ENCODE data around the gene RPS21. TPM values are rescaled to one million over a fixed set of nuclear protein-coding genes. Genes with fewer than 3 reads are reported as not detected.

RPS21 gene
- total RNA-seq, 1 donor from 2014 or later: 1,629 TPM

DNA sequence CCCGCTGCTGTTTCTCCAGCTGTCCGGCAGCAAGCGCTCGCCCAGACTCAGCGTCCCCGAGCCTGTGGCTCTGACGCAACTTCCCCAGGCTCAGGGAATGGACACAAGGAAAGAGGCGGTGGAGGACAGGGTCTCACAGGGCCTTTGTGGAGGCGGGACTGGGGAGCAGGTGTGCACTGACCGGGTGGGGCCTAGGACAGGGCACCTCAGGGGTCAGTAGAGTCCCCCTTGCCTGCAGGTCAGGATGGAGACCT lies 39.8 kb upstream of the RPS21 start:
- H3K27me3 Mint-ChIP-seq (ENCODE audit: insufficient read depth, low read depth): peaks cover 6% of the 10 kb centered on the region
- Histone ChIP-seq H3K79me2 (ENCODE audit: low read depth) (no peaks in the 10 kb centered on the region), H3K4me3 (no peak overlapping the region), H3K9me3 (ENCODE audit: low read depth) (no peaks in the 10 kb centered on the region), H3K27me3 (no peaks in the 10 kb centered on the region), H4K20me1 (ENCODE audit: low read depth) (no peaks in the 10 kb centered on the region), H3K9ac (no peak overlapping the region), H3K4me2 (no peak overlapping the region), H3K36me3 (no peaks in the 10 kb centered on the region), H3F3A (ENCODE audit: low read depth) (no peaks in the 10 kb centered on the region), H2AFZ (replicated peaks) (no peak overlapping the region), H3K27ac (no peak overlapping the region), H3K4me1 (no peaks in the 10 kb centered on the region)
- peaks cover 13% of the 10 kb centered on the region for H3K36me3 Mint-ChIP-seq
- H3K9me3 Mint-ChIP-seq: peaks cover 7% of the 10 kb centered on the region
- no peak for TF ChIP-seq EZH2 (IDR thresholded peaks at IDR 0.05)
- TF ChIP-seq EZH2phosphoT487 (IDR thresholded peaks at IDR 0.05): no peak
- TF ChIP-seq, protein P1, sequence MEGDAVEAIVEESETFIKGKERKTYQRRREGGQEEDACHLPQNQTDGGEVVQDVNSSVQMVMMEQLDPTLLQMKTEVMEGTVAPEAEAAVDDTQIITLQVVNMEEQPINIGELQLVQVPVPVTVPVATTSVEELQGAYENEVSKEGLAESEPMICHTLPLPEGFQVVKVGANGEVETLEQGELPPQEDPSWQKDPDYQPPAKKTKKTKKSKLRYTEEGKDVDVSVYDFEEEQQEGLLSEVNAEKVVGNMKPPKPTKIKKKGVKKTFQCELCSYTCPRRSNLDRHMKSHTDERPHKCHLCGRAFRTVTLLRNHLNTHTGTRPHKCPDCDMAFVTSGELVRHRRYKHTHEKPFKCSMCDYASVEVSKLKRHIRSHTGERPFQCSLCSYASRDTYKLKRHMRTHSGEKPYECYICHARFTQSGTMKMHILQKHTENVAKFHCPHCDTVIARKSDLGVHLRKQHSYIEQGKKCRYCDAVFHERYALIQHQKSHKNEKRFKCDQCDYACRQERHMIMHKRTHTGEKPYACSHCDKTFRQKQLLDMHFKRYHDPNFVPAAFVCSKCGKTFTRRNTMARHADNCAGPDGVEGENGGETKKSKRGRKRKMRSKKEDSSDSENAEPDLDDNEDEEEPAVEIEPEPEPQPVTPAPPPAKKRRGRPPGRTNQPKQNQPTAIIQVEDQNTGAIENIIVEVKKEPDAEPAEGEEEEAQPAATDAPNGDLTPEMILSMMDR (IDR thresholded peaks at IDR 0.05): no peak
- no peaks in the 10 kb centered on the region for H3K4me1 Mint-ChIP-seq
- no peak overlapping the region for H3K27ac Mint-ChIP-seq
- no peak for DNase-seq (ENCODE audit: low spot score)
- no peak overlapping the region for H3K4me3 Mint-ChIP-seq

DNA sequence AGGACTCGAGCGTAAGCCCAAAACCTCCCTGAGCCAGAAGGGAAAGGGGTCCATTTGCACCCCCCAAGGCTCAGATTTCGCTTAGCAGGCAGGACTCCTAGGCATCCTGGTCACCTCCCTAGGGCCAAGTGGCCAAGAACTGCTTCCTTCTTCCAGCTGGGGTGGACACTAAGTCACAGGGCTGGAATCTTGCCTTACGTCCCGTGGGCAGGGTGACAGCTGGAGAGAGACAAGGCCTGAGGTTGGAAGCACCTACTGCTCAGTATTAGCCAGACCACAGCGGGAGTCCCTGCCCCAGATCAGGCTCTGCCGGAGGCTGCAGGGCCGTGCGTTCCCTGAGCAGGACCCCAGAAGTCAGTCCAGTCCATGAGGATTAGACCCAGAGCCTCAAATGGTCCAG lies 39.5 kb upstream of the RPS21 start:
- no peak for TF ChIP-seq EZH2phosphoT487 (IDR thresholded peaks at IDR 0.05)
- H3K4me1 Mint-ChIP-seq: no peaks in the 10 kb centered on the region
- peaks cover 7% of the 10 kb centered on the region for H3K9me3 Mint-ChIP-seq
- Histone ChIP-seq H3F3A (ENCODE audit: low read depth) (no peaks in the 10 kb centered on the region), H3K36me3 (no peaks in the 10 kb centered on the region), H3K4me2 (no peak overlapping the region), H3K27ac (no peak overlapping the region), H2AFZ (replicated peaks) (no peak overlapping the region), H3K4me3 (no peak overlapping the region), H3K4me1 (no peaks in the 10 kb centered on the region), H3K9ac (no peak overlapping the region), H3K79me2 (ENCODE audit: low read depth) (no peaks in the 10 kb centered on the region), H4K20me1 (ENCODE audit: low read depth) (no peaks in the 10 kb centered on the region), H3K27me3 (no peaks in the 10 kb centered on the region), H3K9me3 (ENCODE audit: low read depth) (no peaks in the 10 kb centered on the region)
- H3K4me3 Mint-ChIP-seq: no peak overlapping the region
- H3K27ac Mint-ChIP-seq: no peak overlapping the region
- H3K27me3 Mint-ChIP-seq (ENCODE audit: insufficient read depth, low read depth): peaks cover 6% of the 10 kb centered on the region
- DNase-seq (ENCODE audit: low spot score): no peak
- H3K36me3 Mint-ChIP-seq: peaks cover 13% of the 10 kb centered on the region

DNA sequence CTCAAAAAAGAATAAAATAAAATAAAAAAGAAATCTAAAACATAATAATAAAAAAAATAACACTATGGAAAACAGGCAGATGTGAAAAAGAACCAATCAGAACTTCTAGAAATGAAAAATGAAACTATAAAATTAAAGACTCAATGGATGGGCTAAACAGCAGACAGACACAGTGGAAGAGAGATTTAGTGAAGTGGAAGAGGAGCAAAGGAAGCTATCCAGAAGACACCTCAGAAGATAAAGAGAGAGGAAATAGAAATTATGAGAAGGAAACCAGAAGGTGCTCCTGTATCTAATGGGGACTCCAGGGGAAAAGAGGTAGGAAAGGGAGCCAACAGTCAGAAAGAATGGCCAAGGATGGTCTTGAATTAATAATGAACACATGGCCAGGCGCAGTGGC lies 38.3 kb upstream of the RPS21 start:
- peaks cover 13% of the 10 kb centered on the region for H3K36me3 Mint-ChIP-seq
- Histone ChIP-seq H4K20me1 (ENCODE audit: low read depth) (peaks cover 2% of the 10 kb centered on the region), H2AFZ (replicated peaks) (no peak overlapping the region), H3K27ac (no peak overlapping the region), H3K9me3 (ENCODE audit: low read depth) (no peaks in the 10 kb centered on the region), H3K9ac (no peak overlapping the region), H3K4me2 (no peak overlapping the region), H3K36me3 (no peaks in the 10 kb centered on the region), H3F3A (ENCODE audit: low read depth) (no peaks in the 10 kb centered on the region), H3K79me2 (ENCODE audit: low read depth) (no peaks in the 10 kb centered on the region), H3K27me3 (no peaks in the 10 kb centered on the region), H3K4me1 (no peaks in the 10 kb centered on the region), H3K4me3 (no peak overlapping the region)
- no peak overlapping the region for H3K27ac Mint-ChIP-seq
- peaks cover 7% of the 10 kb centered on the region for H3K9me3 Mint-ChIP-seq
- no peak for TF ChIP-seq EZH2phosphoT487 (IDR thresholded peaks at IDR 0.05)
- TF ChIP-seq EZH2 (IDR thresholded peaks at IDR 0.05): no peak
- TF ChIP-seq, protein P1 (IDR thresholded peaks at IDR 0.05): no peak
- peaks cover 6% of the 10 kb centered on the region for H3K27me3 Mint-ChIP-seq (ENCODE audit: insufficient read depth, low read depth)
- no peaks in the 10 kb centered on the region for H3K4me1 Mint-ChIP-seq
- no peak overlapping the region for H3K4me3 Mint-ChIP-seq
- DNase-seq (ENCODE audit: low spot score): no peak

DNA sequence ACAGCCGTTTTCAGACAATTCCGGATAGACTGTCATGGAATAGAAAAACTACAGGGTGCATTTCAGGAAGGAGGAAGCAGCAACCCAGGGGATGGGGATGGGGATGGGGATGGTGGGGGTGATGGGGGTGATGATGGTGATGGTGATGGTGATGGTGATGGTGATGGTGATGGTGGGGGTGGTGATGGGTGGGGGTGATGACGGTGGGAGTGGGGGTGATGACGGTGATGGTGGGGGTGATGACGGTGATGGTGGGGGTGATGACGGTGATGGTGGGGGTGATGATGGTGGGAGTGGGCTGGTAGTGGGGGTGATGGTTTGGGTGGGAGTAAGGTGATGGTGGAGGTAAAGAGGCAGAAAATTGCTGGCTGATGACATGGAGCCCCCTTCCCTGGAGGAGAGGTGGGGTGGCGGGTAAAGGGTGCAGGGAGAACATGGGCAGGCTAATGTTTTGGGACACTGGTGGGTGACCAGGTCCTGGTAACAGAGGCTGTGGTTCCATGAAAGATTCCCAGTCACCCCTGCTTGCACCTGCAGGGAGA lies 37.3 kb upstream of the RPS21 start:
- peaks cover 5% of the 10 kb centered on the region for H3K4me1 ChIP-seq
- peaks cover 13% of the 10 kb centered on the region for H3K36me3 Mint-ChIP-seq
- DNase-seq (ENCODE audit: low spot score): no peak

More for the DNA sequence above, 37.3 kb upstream of the RPS21 start:
- no peaks in the 10 kb centered on the region for H3K27me3 ChIP-seq
- no peaks in the 10 kb centered on the region for H3K4me1 Mint-ChIP-seq
- no peak overlapping the region for H3K4me3 ChIP-seq
- H3K27ac ChIP-seq: no peak overlapping the region
- H3K9me3 ChIP-seq (ENCODE audit: low read depth): no peaks in the 10 kb centered on the region
- H3K27me3 Mint-ChIP-seq (ENCODE audit: insufficient read depth, low read depth): peaks cover 6% of the 10 kb centered on the region
- no peak overlapping the region for H2AFZ ChIP-seq (replicated peaks)
- no peak overlapping the region for H3K4me2 ChIP-seq
- H3K79me2 ChIP-seq (ENCODE audit: low read depth): peaks cover 4% of the 10 kb centered on the region
- H3K9me3 Mint-ChIP-seq: peaks cover 7% of the 10 kb centered on the region
- H4K20me1 ChIP-seq (ENCODE audit: low read depth): peaks cover 12% of the 10 kb centered on the region
- no peaks in the 10 kb centered on the region for H3K36me3 ChIP-seq
- TF ChIP-seq EZH2 (IDR thresholded peaks at IDR 0.05): no peak
- TF ChIP-seq EZH2phosphoT487 (IDR thresholded peaks at IDR 0.05): no peak
- TF ChIP-seq, protein P1 (IDR thresholded peaks at IDR 0.05): no peak
- no peak overlapping the region for H3K9ac ChIP-seq
- no peak overlapping the region for H3K27ac Mint-ChIP-seq
- H3K4me3 Mint-ChIP-seq: peak overlapping the region; percentile 51
- H3F3A ChIP-seq (ENCODE audit: low read depth): no peaks in the 10 kb centered on the region
